Mesendoderm (in vitro differentiated cells): ENCODE data around the gene DZIP1L.
"Not testable (repeated sequence)": the region's sequence is repeated elsewhere in the genome, so short reads cannot be mapped to it uniquely, and the experiment has no call there.

Experiments
- DNase-seq: peaks from one replicate; pipeline ENCODE4 v3.0.0; 2013
- H2AK5ac ChIP-seq: 2 replicates; pipeline ENCODE4 v1.6.1; 2013; ENCODE audit warnings: low read length, inconsistent platforms
- H2BK120ac ChIP-seq: 2 replicates; pipeline ENCODE4 v1.6.1; 2013; ENCODE audit warnings: low read depth, mild to moderate bottlenecking, low read length, moderate library complexity, mixed read lengths
- H2BK15ac ChIP-seq: replicated peaks from 2 replicates; pipeline ENCODE4 v1.6.1; 2013; ENCODE audit warnings: low read depth, mild to moderate bottlenecking, moderate library complexity
- H2BK5ac ChIP-seq: 2 replicates; pipeline ENCODE4 v1.6.1; 2013; ENCODE audit warnings: low read length, inconsistent platforms
- H3K18ac ChIP-seq: 2 replicates; pipeline ENCODE4 v1.6.1; 2013; ENCODE audit warnings: mild to moderate bottlenecking, low read length, mixed read lengths
- H3K23ac ChIP-seq: one replicate; pipeline ENCODE4 v1.6.1; 2013; ENCODE audit warnings: low read length
- H3K27ac ChIP-seq: 2 replicates; pipeline ENCODE4 v1.5.1; 2013; ENCODE audit warnings: low read depth, mild to moderate bottlenecking, inconsistent platforms, low read length, moderate library complexity
- H3K27me3 ChIP-seq: 2 replicates; pipeline ENCODE4 v1.6.1; 2013; ENCODE audit warnings: low read length, control low read depth, mild to moderate bottlenecking, inconsistent platforms; ENCODE audit not compliant: insufficient read depth, poor library complexity
- H3K36me3 ChIP-seq: 2 replicates; pipeline ENCODE4 v1.6.1; 2013; ENCODE audit warnings: low read length, inconsistent platforms; ENCODE audit not compliant: control insufficient read depth, insufficient read depth
- H3K4ac ChIP-seq: one replicate; pipeline ENCODE4 v1.6.1; 2013; ENCODE audit warnings: low read depth, mild to moderate bottlenecking, low read length, moderate library complexity
- H3K4me1 ChIP-seq: 2 replicates; pipeline ENCODE4 v1.6.1; 2013; ENCODE audit warnings: low read depth, low read length, inconsistent platforms; ENCODE audit not compliant: control insufficient read depth
- H3K4me2 ChIP-seq: 2 replicates; pipeline ENCODE4 v1.6.1; 2013; ENCODE audit warnings: low read length
- H3K4me3 ChIP-seq: 2 replicates; pipeline ENCODE4 v1.5.1; 2013; ENCODE audit warnings: mild to moderate bottlenecking, low read length
- H3K56ac ChIP-seq: one replicate; pipeline ENCODE4 v1.6.1; 2013; ENCODE audit warnings: low read length
- H3K79me1 ChIP-seq: 2 replicates; pipeline ENCODE4 v1.6.1; 2013; ENCODE audit warnings: low read length, inconsistent platforms
- H3K79me2 ChIP-seq: 2 replicates; pipeline ENCODE4 v1.6.1; 2013; ENCODE audit warnings: mild to moderate bottlenecking, low read length; ENCODE audit not compliant: control insufficient read depth, insufficient read depth
- H3K9ac ChIP-seq: 2 replicates; pipeline ENCODE4 v1.6.1; 2013; ENCODE audit warnings: low read length, inconsistent platforms
- H4K5ac ChIP-seq: one replicate; pipeline ENCODE4 v1.6.1; 2013; ENCODE audit warnings: low read length
- H4K8ac ChIP-seq: one replicate; pipeline ENCODE4 v1.6.1; 2013; ENCODE audit warnings: low read depth, mild to moderate bottlenecking, control low read depth, low read length, moderate library complexity
- WGBS: extraction: QIAGEN DNeasy Blood & Tissue Kit; methylation state at CpG from one replicate; pipeline ENCODE4 v1.1.7; 2013; ENCODE audit warnings: low lambda C conversion rate, missing lambda C conversion rate; ENCODE audit not compliant: insufficient coverage; ENCODE audit errors: extremely low coverage; 5-methylcytosine and 5-hydroxymethylcytosine counted together

Gene DZIP1L

DNA sequence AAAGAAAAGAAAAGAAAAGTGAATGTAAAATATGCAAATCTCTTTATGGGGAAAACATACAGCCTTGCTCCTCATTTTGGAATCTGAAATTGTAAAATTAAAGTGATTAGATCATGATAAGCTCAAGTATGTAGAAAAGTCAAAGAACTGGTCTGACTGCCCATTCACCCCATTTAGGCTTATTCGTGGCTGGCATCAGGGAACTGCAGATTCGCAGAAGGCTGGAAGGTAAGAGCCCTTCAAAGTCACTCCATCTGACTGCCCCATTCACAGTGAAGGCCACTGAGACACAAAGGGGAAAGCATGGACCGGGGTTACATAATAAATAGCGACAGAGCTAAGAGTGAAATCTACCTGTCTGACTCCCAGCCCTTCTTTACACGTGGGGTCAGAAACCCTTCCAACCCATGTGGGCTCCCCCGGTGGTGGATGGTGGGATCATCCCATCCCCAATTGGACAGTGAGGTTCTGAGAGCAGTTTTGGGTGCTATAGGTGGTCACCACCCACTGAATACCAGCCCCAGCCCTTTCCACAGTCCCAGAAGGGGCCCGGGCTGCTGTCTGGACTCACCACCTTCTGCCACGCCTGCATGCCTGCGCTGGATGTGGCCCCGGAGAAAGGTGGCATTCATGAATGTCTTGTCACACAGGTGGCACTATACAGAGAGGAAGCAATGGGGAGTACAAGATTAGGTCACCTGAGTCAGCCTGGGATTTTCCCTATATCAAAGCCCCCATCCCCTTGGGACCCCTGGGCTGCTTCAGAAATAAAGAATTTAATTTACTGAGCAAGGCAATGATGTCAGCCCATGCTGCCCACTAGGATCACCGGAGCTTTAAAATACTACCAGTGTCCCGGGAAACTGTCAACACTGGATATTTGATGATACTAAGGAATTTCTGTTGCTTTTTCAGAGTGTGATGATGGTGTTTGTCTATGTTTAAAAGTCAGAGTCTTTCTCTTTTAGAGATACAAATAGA is 17.9 kb downstream of the DZIP1L start:
- H3K36me3 ChIP-seq, result no peaks in the 10 kb centered on the region
- DNase-seq, result peak; percentile 56

DNA sequence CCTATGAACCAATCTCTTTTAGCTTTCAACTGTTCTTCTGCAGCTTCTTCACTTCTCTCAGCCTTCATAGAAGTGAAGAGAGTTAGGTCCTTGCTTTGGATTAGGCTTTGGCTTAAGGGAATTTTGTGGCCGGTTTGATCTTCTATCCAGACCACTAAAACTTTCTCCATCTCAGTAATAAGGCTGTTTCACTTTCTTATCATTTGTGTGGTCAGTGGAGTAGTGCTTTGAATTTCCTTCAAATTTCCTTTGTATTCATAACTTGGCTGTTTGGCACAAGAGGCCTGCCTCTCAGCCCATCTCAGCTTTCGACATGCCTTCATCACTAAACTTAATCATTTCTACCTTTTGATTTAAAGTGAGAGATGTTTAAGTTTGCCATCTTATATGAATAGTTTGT is 21.7 kb downstream of the DZIP1L start:
- WGBS, result no CpG with 5 or more reads among the region's 2 CpGs
- no peaks in the 10 kb centered on the region for H3K36me3 ChIP-seq

More for the DNA sequence above, 17.9 kb downstream of the DZIP1L start:
- no peak overlapping the region for H3K4me2 ChIP-seq
- no peak overlapping the region for H3K4ac ChIP-seq
- H3K4me3 ChIP-seq, result no peak overlapping the region
- H3K79me2 ChIP-seq, result no peaks in the 10 kb centered on the region
- H4K8ac ChIP-seq, result no peak overlapping the region
- no peak overlapping the region for H4K5ac ChIP-seq
- no peaks in the 10 kb centered on the region for H3K79me1 ChIP-seq
- H3K9ac ChIP-seq, result no peak overlapping the region
- no peaks in the 10 kb centered on the region for H3K27me3 ChIP-seq
- H3K56ac ChIP-seq, result no peak overlapping the region
- H2BK120ac ChIP-seq, result no peak overlapping the region
- no peak overlapping the region for H3K23ac ChIP-seq
- no peak overlapping the region for H3K27ac ChIP-seq
- no peak overlapping the region for H3K18ac ChIP-seq
- WGBS, result no CpG with 5 or more reads among the region's 12 CpGs
- no peak overlapping the region for H2BK15ac ChIP-seq
- no peaks in the 10 kb centered on the region for H3K4me1 ChIP-seq
- H2BK5ac ChIP-seq, result no peak overlapping the region
- H2AK5ac ChIP-seq, result no peak overlapping the region

DNA sequence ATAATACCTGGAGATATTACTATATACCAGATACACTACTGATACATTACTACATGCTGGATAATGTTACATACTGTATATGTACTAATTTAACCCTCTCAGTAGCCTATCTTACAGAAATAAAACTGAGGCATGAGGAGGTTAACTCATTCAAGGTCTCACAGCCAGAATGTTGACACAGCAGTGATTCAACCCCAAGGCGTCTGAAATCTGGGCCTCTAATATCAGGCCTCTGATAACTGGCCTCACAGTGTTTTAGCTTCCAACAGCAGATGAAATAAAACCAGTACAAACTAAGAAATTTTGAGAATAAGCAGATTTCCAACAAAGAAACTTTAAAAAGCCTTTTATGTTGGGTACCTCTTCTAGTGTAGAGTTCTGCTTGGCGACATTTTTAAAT is 23.4 kb downstream of the DZIP1L start:
- Histone ChIP-seq H3K23ac (no peak overlapping the region), H3K27me3 (no peaks in the 10 kb centered on the region), H2BK15ac (no peak overlapping the region), H3K4me1 (no peaks in the 10 kb centered on the region), H3K79me1 (no peaks in the 10 kb centered on the region), H4K5ac (no peak overlapping the region), H3K9ac (no peak overlapping the region), H3K4me2 (no peak overlapping the region), H3K4me3 (no peak overlapping the region), H2BK5ac (no peak overlapping the region), H3K79me2 (no peaks in the 10 kb centered on the region), H3K36me3 (peaks cover 2% of the 10 kb centered on the region), H2BK120ac (no peak overlapping the region), H2AK5ac (no peak overlapping the region), H4K8ac (no peak overlapping the region), H3K4ac (no peak overlapping the region), H3K18ac (no peak overlapping the region), H3K27ac (no peak overlapping the region), H3K56ac (no peak overlapping the region)
- WGBS, result no CpG with 5 or more reads among the region's 2 CpGs
- DNase-seq, result no peak

More for the DNA sequence above, 21.7 kb downstream of the DZIP1L start:
- no peak overlapping the region for H2BK120ac ChIP-seq
- no peak overlapping the region for H3K23ac ChIP-seq
- no peaks in the 10 kb centered on the region for H3K27me3 ChIP-seq
- no peak overlapping the region for H3K56ac ChIP-seq
- H3K27ac ChIP-seq, result no peak overlapping the region
- H3K9ac ChIP-seq, result no peak overlapping the region
- H3K79me1 ChIP-seq, result no peaks in the 10 kb centered on the region
- no peak overlapping the region for H3K4me2 ChIP-seq
- H3K79me2 ChIP-seq, result no peaks in the 10 kb centered on the region
- no peaks in the 10 kb centered on the region for H3K4me1 ChIP-seq
- H2BK5ac ChIP-seq, result no peak overlapping the region
- no peak for DNase-seq
- H3K4ac ChIP-seq, result no peak overlapping the region
- no peak overlapping the region for H4K5ac ChIP-seq
- H4K8ac ChIP-seq, result no peak overlapping the region
- H3K18ac ChIP-seq, result no peak overlapping the region
- H2AK5ac ChIP-seq, result no peak overlapping the region
- no peak overlapping the region for H3K4me3 ChIP-seq
- H2BK15ac ChIP-seq, result no peak overlapping the region

DNA sequence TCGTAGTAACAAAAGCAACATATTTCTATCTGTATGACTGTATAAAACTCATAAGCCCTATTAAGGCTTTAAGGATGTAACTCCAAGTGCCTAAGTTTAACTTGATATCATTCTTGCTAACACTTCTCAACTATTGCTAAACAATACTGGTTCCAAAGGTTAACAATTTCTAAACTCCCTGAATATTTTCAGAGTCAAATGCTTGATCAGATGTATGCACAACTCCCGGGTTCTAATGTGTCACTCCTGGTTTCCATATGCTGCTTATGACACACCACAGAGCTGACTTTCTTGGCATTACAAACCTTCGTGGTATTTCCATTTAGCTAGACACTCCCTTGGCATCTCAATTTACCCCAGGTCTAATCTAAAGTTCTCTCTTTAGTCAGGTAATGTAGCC is 26.3 kb downstream of the DZIP1L start:
- no peak overlapping the region for H3K9ac ChIP-seq
- no peaks in the 10 kb centered on the region for H3K79me1 ChIP-seq
- H3K4me1 ChIP-seq, result no peaks in the 10 kb centered on the region
- WGBS, result no CpG with 5 or more reads among the region's 3 CpGs
- H4K8ac ChIP-seq, result no peak overlapping the region
- no peak overlapping the region for H4K5ac ChIP-seq
- no peak overlapping the region for H3K56ac ChIP-seq
- H3K4me2 ChIP-seq, result no peak overlapping the region
- H3K4me3 ChIP-seq, result no peak overlapping the region
- H3K4ac ChIP-seq, result no peak overlapping the region
- no peak overlapping the region for H2BK15ac ChIP-seq
- no peak overlapping the region for H2AK5ac ChIP-seq
- no peaks in the 10 kb centered on the region for H3K79me2 ChIP-seq
- no peak overlapping the region for H3K23ac ChIP-seq
- H2BK120ac ChIP-seq, result no peak overlapping the region
- DNase-seq, result no peak
- no peak overlapping the region for H3K18ac ChIP-seq
- peaks cover 4% of the 10 kb centered on the region for H3K36me3 ChIP-seq
- H3K27me3 ChIP-seq, result no peaks in the 10 kb centered on the region
- H2BK5ac ChIP-seq, result no peak overlapping the region
- H3K27ac ChIP-seq, result no peak overlapping the region

DNA sequence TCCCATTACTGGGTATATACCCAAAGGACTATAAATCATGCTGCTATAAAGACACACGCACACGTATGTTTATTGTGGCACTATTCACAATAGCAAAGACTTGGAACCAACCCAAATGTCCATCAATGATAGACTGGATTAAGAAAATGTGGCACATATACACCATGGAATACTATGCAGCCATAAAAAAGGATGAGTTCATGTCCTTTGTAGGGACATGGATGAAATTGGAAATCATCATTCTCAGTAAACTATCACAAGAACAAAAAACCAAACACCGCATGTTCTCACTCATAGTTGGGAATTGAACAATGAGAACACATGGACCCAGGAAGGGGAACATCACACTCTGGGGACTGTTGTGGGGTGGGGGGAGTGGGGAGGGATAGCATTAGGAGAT is 29.7 kb downstream of the DZIP1L start:
- WGBS, result no CpG with 5 or more reads among the region's 3 CpGs

More for the DNA sequence above, 29.7 kb downstream of the DZIP1L start:
- H3K23ac ChIP-seq, H2BK15ac ChIP-seq, H3K27me3 ChIP-seq, H4K8ac ChIP-seq, H4K5ac ChIP-seq, H3K27ac ChIP-seq, H3K79me2 ChIP-seq, H3K4ac ChIP-seq, H2BK120ac ChIP-seq, DNase-seq, H2AK5ac ChIP-seq, H3K79me1 ChIP-seq, H3K4me3 ChIP-seq, H3K18ac ChIP-seq, H3K4me2 ChIP-seq, H2BK5ac ChIP-seq, H3K56ac ChIP-seq, H3K36me3 ChIP-seq, H3K4me1 ChIP-seq, H3K9ac ChIP-seq: not testable (repeated sequence)
